ENCODE measurements around the gene SERTAD1. TPM values are rescaled to one million over a fixed set of nuclear protein-coding genes. Genes with fewer than 3 reads are reported as not detected.

The SERTAD1 gene
- total and polyA plus RNA-seq, 2 of the 4 experiments (the other 2 are of a cell fraction) = 21.1 to 27.4 TPM

DNA sequence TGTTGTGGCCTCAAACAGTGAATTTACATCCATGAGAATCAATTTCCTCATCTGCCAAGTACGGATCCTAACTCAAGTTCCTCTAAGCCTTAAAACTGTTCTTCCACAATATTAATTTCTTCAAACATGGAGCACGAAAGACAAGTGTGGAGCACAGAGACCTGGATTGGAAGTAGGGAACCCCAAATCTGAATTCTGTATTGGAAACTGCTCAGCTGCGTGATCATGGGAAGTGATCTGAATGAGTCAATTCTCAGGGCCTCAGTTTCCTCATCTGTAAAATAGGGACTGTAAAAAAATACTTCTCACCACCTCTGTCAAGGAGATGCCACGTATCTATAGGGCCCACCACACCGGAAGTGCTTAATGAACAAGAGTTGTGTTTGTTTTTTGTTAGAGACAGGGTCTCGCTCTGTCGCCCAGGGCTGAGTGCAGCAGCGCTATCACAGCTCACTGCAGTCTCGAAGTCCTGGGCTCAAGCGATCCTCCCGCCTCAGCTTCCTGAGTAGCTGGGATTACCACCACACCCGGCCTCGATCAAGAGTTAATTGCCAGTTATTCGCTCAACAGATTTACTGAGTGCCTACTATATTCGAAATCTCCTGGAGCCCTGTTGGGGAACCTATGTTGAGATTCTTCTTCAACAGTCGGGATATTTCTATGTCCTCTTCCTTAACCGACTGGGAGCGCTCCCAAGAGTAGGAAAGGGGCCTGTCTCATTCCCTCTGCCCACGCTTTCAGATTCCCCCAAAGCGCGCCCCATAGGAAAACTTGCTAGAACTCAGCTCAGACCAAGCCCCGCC lies 16.7 kb upstream of the SERTAD1 start:
- Histone ChIP-seq H2BK5ac (ENCODE audit: low read depth, low read length, poor library complexity, severe bottlenecking) (peak overlapping the region; percentile 71), H3K56ac (ENCODE audit: extremely low read depth, insufficient read depth, low read length) (peak overlapping the region; percentile 58), H2BK120ac (ENCODE audit: low read depth, low read length) (no peak overlapping the region), H3K79me1 (ENCODE audit: low read depth in 1 of 2, low read length in 2 of 2) (peaks cover 16 to 44% of the 10 kb centered on the region in 2 experiments; a peak in 3 of 4 replicates), H2BK20ac (ENCODE audit: low read depth, low read length) (no peak overlapping the region), H3K18ac (ENCODE audit: low read depth, low read length) (no peak overlapping the region), H4K91ac (ENCODE audit: insufficient read depth, low read depth, low read length) (peak overlapping the region; percentile 16; the same call in 1 of the 2 replicates), H2BK15ac (ENCODE audit: low read depth, low read length) (no peak overlapping the region), H3K4ac (ENCODE audit: low read depth, low read length) (peak overlapping the region; percentile 42), H2AFZ (replicated peaks; ENCODE audit: low read length, poor library complexity) (peak overlapping the region; percentile 61), H2AK9ac (replicated peaks; ENCODE audit: low read depth, low read length, poor library complexity) (peak overlapping the region; percentile 90), H3K9ac (ENCODE audit: low read depth, low read length) (peak overlapping the region; percentile 84), H3K36me3 (ENCODE audit: control insufficient read depth, insufficient read depth, low read length) (peaks cover 19% of the 10 kb centered on the region), H3K9me1 (ENCODE audit: insufficient read depth, low read length) (no peaks in the 10 kb centered on the region; the same call in 1 of the 2 replicates), H3K4me2 (ENCODE audit: low read depth, low read length) (peak overlapping the region; percentile 95), H4K20me1 (ENCODE audit: insufficient read depth, low read length) (peaks cover 33% of the 10 kb centered on the region), H4K8ac (ENCODE audit: low read depth in 2 of 2, low read length in 2 of 2) (peak overlapping the region; percentile 31 to 73; a peak in 2 of 4 replicates), H3K4me3 (ENCODE audit: insufficient read depth, low read depth, low read length) (peak overlapping the region; percentile 59), H3K27me3 (ENCODE audit: control insufficient read depth, insufficient read depth, low read length) (no peaks in the 10 kb centered on the region), H3K27ac (ENCODE audit: insufficient read depth, low read length) (peak overlapping the region; percentile 82), H3K9me3 (ENCODE audit: control insufficient read depth, insufficient read depth, low read length) (no peaks in the 10 kb centered on the region), H3K4me1 (ENCODE audit: control insufficient read depth, insufficient read depth, low read length) (peaks cover 2% of the 10 kb centered on the region), H4K5ac (ENCODE audit: low read depth, low read length) (peak overlapping the region; percentile 21; the same call in 1 of the 2 replicates), H3K14ac (replicated peaks; ENCODE audit: low read depth, low read length) (peak overlapping the region; percentile 68), H3K23ac (ENCODE audit: low read depth, low read length) (peak overlapping the region; percentile 44), H2AK5ac (ENCODE audit: low read depth, low read length) (peak overlapping the region; percentile 80)
- POLR2A ChIA-PET (ENCODE audit: unreplicated experiment) = interaction anchor here (0.9 to 1.0 kb wide), 2 partner anchors 9 to 22 kb away, joined by 4 read pairs; partner anchors contain the start of gene BLVRB
- intact Hi-C loops (cut with micrococcal nuclease) = loop anchor here (1.0 to 5.0 kb wide), 5 partner anchors 17 to 205 kb away; partner anchors contain the start of genes C19orf47, PLD3 and SERTAD1
- dilution Hi-C loops (cut with HindIII; ENCODE audit: low sequenced_read_pairs, unreplicated experiment) = no loop called here
- DNase-seq (no peak), ATAC-seq (ENCODE audit: low read depth) (no peak)
- TF ChIP-seq POLR2A (IDR thresholded peaks at IDR 0.05; ENCODE audit: low read depth, low read length) (peak; percentile 74), NFE2L2 (IDR thresholded peaks at IDR 0.05; ENCODE audit: low read depth, low read length) (no peak), SMC3 (IDR thresholded peaks at IDR 0.05; ENCODE audit: low read depth, low read length) (0 out of 2 replicates have a peak, but pooled peaks have one; percentile 15), MAZ (IDR thresholded peaks at IDR 0.05; ENCODE audit: borderline replicate concordance, low read depth, low read length) (no peak)
- in situ Hi-C loops (cut with MboI; ENCODE audit: low sequenced_read_pairs) = no loop called here
- WGBS, 2 experiments (ENCODE audit: extremely low coverage in 2 of 2, insufficient read length in 1 of 2) = 9% methylated on average over 8 of the region's 22 CpGs; no CpG with 5 or more reads in 1 of the 2 experiments
- BruUV-seq (replicated peaks) = no TSS peak
- CTCF ChIA-PET = interaction anchor here (0.7 to 1.3 kb wide), 3 partner anchors 18 to 160 kb away, joined by 3 read pairs; no protein-coding TSS in a partner anchor

Data from IMR-90 (cell line).